HL-60 (cell line): ENCODE results near the gene ARHGEF37.

Experiments
- DNase-seq, 2 experiments: peaks; one replicate each; pipeline ENCODE4 v3.0.0-alpha.2; 2010 to 2020; ENCODE audit warnings: low read depth in 1 of 2, low spot score in 1 of 2
- H3K27ac ChIP-seq: fragments of 250-450 bp; sonication (Bioruptor Pico); replicated peaks from 2 replicates; pipeline ENCODE4 v1.5.1; 2020; ENCODE audit warnings: mild to moderate bottlenecking, moderate library complexity
- H3K27me3 ChIP-seq: fragments of 250-450 bp; sonication (Bioruptor Pico); 2 replicates; pipeline ENCODE4 v1.5.1; 2021; ENCODE audit warnings: mild to moderate bottlenecking, moderate library complexity; ENCODE audit not compliant: insufficient read depth, poor library complexity, severe bottlenecking
- H3K4me3 ChIP-seq: replicated peaks from 2 replicates; pipeline ENCODE4 v1.5.1; 2011; ENCODE audit warnings: mild to moderate bottlenecking, control low read depth, low read length; ENCODE audit not compliant: insufficient read depth
- CTCF ChIP-seq: IDR thresholded peaks from one replicate; pipeline ENCODE4 v1.5.1; 2011; ENCODE audit warnings: low read length, control low read depth, inconsistent platforms; ENCODE audit not compliant: insufficient read depth
- GABPA ChIP-seq: IDR thresholded peaks from 2 replicates; pipeline ENCODE4 v1.6.1; 2012; ENCODE audit warnings: low read depth
- POLR2AphosphoS5 ChIP-seq: IDR thresholded peaks from 2 replicates; pipeline ENCODE4 v1.6.1; 2012; ENCODE audit warnings: low read depth
- REST ChIP-seq: IDR thresholded peaks from 2 replicates; pipeline ENCODE4 v1.6.1; 2012; ENCODE audit warnings: low read depth; ENCODE audit not compliant: insufficient replicate concordance
- SPI1 ChIP-seq: IDR thresholded peaks from 2 replicates; pipeline ENCODE4 v1.6.1; 2012; ENCODE audit warnings: low read depth, mild to moderate bottlenecking, borderline replicate concordance

The ARHGEF37 gene

GRCh38 chr5:149600932-149601331, 19.6 kb downstream of the ARHGEF37 start:
- Histone ChIP-seq H3K4me3 (no peak overlapping the region), H3K27me3 (no peaks in the 10 kb centered on the region), H3K27ac (no peak overlapping the region)
- no peak for DNase-seq
- TF ChIP-seq REST = no peak
- no peak for TF ChIP-seq POLR2AphosphoS5
- no peak for TF ChIP-seq GABPA
- no peak for TF ChIP-seq SPI1
- TF ChIP-seq CTCF = no peak

GRCh38 chr5:149603210-149603609, 21.9 kb downstream of the ARHGEF37 start:
- DNase-seq = no peak
- Histone ChIP-seq H3K27me3 (no peaks in the 10 kb centered on the region), H3K27ac (no peak overlapping the region), H3K4me3 (no peak overlapping the region)
- no peak for TF ChIP-seq POLR2AphosphoS5
- no peak for TF ChIP-seq GABPA
- no peak for TF ChIP-seq CTCF
- TF ChIP-seq SPI1 = no peak
- no peak for TF ChIP-seq REST

GRCh38 chr5:149603920-149604319, 22.6 kb downstream of the ARHGEF37 start:
- DNase-seq = no peak
- no peak overlapping the region for H3K4me3 ChIP-seq
- H3K27ac ChIP-seq = no peak overlapping the region
- H3K27me3 ChIP-seq = no peaks in the 10 kb centered on the region
- TF ChIP-seq SPI1 (no peak), POLR2AphosphoS5 (no peak), GABPA (no peak), REST (no peak)

- Histone ChIP-seq H3K27ac (no peak overlapping the region), H3K27me3 (no peaks in the 10 kb centered on the region), H3K4me3 (no peak overlapping the region)
- TF ChIP-seq POLR2AphosphoS5 = no peak
- TF ChIP-seq REST = no peak
- no peak for TF ChIP-seq CTCF
- TF ChIP-seq SPI1 = no peak
- no peak for TF ChIP-seq GABPA
- DNase-seq = no peak
Observed at GRCh38 chr5:149604321-149604720, 23.0 kb downstream of the ARHGEF37 start.
